Measurements from ENCODE around the gene PNRC2.
"Not testable (repeated sequence)": the region's sequence is repeated elsewhere in the genome, so short reads cannot be mapped to it uniquely, and the experiment has no call there.

PNRC2 gene

GRCh38 chr1:23957096-23957495, 2.5 kb upstream of the PNRC2 start:
- no peak for DNase-seq

DNA sequence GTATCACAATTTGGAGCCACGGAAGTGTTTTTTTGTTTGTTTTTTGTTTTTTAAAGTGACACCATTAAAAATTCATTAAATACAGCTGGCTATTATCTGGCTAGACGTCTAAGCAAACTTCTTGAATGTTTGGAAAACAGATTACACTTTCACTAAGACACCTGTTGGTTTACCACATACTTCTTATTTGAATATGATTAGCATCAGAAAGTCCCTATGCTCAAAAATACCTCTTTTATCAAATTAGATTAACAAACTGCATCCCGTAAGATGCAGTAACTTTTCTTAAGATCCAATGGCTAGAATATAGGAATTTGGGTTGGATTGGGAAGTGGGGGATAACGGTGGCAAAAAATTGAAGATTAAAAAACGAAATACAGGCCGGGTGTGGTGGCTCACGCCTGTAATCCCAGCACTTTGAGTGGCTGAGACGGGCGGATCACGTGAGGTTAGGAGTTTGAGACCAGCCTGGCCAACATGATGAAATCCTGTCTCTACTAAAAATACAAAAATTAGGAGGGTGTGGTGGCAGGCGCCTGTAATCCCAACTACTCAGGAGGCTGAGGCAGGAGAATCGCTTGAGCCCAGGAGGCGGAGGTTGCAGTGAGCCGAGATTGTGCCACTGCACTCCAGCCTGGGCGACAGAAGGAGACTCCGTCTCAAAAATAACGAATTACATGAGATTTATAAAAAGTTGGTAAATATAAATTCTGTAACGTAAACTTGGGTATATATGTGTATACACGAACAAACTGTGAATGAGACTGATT, 1.4 kb upstream of the PNRC2 start:
- DNase-seq: not testable (repeated sequence)

GRCh38 chr1:23958810-23959460, 693 bp upstream of the PNRC2 start:
- peak; percentile 88 for DNase-seq

DNA sequence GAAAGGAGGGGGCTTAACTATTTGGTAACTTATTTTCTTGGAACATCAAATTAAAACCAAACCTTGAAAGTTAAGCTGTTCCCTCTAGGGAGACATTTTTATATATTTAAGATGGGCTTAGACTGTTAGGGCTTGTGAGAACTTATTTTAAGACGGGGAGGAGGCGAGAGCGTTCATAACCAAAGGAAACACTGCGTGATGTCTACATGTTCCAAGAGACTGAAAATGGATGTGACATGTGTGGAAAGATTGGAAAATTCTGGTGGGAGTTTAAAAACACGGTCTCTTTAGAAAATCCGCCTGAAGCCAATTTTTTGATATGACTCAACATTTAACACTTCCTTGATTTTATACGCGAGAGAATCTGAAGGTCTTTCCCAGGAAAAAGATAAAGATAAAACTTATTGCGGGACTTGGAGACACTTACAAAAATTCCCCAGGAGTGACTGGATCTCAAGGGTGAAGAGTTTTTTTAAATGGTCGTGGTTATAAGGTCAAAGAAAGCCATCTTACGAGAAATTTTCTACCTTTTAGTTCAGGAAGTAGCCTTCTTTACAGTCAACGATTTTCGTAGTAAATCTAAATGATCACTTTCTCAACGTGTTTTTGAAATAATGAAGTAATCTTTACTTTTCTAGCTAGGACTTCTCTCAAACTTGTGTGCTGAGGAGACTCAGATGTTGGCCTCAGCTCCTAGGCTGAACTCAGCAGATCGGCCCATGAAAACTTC, 828 bp downstream of the PNRC2 start:
- no peak for DNase-seq

- DNase-seq: no peak
Measured at GRCh38 chr1:23963617-23964234, 4.1 kb downstream of the PNRC2 start.

- DNase-seq: no peak
Measured at GRCh38 chr1:23964235-23964668, 4.6 kb downstream of the PNRC2 start.

GRCh38 chr1:23964790-23965740, 5.4 kb downstream of the PNRC2 start:
- no peak for DNase-seq

- no peak for DNase-seq
Measured at GRCh38 chr1:23966973-23967493, 7.4 kb downstream of the PNRC2 start.

DNA sequence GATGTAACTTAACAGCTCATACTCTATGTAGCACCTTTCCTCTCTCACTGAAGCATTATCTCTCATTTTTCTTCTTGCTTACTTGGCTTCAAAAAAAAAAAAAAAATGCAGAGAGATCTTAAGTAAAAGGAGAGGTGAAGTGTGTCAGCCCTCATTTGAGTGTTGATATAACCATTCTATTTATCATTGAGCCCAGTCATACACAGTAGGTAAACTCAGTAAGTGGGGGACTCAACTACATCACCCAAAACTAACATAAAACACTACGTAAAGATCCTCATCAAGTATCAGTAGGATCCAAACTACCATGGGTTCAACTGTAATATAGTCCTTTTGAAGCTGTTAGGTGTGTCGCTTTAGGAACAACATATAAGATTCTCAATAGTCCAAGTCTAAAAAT, 8.2 kb downstream of the PNRC2 start:
- DNase-seq: no peak

DNA sequence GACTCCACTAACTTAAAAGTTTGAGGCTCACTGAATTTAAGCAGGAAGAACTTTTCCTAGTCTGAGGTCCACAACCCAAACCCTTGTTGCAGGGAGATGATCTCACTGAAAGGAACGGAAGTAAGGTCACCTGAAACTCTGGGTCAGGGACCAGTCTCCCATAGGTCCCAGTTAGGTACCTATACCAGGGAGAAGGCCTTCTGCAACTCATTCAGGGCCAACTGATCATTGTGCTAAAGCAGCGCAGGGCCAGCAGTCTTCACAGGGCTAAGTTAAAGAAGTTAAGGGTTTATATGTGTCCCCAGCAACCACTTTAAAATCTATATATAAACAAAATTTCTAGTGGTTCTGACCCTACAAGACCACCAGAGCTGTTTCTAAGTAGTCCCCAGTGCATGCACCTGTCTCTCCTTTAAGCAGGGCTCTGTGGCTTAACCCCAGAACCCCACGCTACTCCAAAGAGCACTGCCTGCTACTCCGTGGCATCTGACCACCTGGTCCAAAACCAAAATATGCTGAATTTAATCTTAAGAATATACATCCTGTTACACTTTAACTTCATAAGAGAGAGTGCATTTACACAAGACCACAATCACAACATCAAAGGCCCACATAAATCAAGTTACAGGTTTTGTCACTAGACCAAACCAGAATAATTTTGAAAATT, 17.7 kb downstream of the PNRC2 start:
- no peak for DNase-seq

GRCh38 chr1:23977854-23978191, 18.2 kb downstream of the PNRC2 start:
- no peak for DNase-seq

DNA sequence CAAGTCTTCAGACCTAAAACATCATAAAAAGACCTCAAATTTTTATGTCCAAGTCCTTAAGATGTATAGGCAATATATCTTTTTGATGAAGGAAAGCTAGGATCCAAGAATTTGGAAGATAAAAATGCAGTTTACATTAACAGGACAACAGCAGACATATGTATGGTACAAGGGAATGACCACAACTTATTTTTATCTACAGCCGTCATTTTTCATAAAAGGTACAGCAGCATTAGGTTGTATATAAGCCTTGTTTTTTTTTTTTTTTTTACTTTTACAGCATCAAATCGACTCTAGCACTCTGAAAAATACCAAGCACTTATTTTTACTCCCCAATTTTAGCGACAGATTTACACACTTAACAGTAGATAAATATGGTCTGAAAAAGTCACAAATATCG, 19.2 kb downstream of the PNRC2 start:
- no peak for DNase-seq

DNA sequence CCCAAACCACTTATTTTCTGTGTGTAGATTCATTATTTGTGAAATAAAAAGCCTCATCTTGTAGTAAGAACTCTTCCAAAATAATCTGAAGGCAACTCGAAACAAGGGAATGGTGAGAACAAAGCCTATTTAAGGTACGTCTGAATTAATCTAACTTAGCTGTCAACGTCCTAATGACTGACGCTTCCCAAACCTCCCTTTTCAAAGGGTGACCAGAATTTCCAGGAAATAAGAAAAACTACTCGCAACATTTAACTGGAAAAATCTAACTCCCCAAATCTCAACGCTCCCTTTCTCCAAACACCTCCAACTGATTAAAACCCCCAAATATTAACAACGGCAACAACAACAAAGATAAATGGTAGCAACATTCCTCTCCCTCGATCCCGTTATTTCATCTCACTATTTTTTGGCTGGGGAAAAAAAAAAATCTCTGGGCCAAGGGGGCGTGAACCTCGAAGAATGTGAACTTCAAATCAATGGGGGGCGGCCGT, 19.8 kb downstream of the PNRC2 start:
- DNase-seq: no peak

DNA sequence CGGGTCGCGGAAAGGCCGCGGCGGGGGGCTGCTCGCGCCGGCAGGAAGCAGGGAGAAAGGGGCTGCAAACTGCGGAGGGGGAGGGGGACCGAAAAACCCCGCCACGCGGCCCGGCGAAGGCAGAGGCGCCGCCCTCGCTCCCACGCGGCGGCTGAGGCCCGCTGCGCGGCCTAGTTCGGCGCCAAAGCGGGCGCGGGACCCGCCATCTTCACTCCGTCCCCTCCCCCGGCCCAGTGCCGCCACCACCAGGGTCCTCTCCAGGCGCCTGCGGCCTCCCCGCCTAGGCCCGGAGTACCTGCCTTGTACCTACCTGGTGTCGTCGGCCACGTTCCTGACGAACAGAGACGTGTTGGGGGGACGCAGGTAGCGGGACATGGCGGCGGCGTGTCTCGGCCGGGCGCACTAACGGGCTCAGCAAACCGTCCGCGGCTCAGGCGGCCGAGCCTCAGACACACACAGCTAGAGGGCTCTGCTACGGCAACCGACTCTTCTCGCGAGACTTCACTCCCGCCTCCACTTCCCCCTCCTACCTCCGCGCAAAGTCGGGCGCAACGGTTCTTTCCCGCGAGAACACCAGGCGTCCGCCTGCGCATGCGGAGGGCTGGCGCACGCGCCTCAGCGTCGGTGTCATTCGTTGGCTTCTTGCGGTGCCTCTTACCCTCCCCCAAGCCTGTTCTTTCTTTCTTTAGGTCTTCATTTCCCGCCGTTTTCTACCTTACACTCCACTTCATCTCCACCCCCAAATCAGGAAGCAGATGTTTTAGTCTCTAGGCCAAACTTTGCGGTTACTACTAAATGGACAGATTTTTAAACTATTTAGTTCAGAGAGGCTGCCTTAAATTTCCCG, 20.5 kb downstream of the PNRC2 start, which contains the start of gene SRSF10:
SRSF10 (minus strand) TSS at position 447 of the 847 bp plus-strand sequence; CDS start at position 375, 72 bp downstream.
- DNase-seq: peak; percentile 96

DNA sequence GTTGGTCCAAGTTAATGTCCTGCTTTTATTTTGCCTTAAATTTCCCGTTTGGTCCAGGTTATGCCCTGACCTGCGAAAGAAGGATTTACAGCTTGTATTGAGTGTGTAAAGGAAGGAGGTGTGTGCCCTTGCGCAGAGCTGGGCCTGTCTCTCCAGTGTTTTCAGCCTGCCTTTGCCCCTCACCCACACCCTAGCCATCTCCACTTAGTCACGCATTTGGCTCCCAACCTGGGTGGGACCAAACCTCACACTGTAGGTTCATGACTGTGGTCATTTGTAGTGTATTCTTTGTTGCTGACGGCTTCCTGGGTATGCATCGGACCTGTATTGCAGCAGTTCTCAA, 21.1 kb downstream of the PNRC2 start:
- no peak for DNase-seq

- no peak for DNase-seq
Measured at GRCh38 chr1:23984417-23985186, 25.0 kb downstream of the PNRC2 start.

DNA sequence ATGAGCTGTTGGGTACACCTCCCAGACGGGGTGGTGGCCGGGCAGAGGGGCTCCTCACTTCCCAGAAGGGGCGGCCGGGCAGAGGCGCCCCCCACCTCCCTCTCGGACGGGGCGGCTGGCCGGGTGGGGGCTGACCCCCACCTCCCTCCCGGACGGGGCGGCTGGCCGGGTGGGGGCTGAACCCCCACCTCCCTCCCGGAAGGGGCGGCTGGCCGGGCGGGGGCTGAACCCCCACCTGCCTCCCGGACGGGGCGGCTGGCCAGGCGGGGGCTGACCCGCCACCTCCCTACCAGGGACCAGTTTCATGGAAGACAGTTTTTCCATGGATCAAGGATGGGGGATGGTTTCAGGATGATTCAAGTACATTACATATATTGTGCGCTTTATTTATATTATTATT, 27.4 kb downstream of the PNRC2 start:
- not testable (repeated sequence) for DNase-seq

DNA sequence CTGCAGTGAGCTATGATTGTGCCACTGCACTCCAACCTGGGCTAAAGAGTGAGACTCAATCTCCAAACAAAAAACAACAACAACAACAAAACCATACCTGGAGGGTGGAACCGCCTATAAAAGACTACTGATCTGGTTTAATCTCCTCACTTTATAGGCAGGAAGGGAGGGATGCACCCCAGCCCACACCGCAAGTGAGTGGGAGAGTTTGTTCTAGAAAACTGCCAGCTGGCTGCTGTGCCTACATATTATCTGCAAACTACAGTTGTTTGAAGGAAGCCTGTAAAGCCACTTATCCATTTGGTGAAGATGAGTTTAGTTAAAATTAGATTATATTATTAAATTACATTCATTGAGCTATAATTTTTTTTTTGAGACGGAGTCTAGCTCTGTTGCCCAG, 29.6 kb downstream of the PNRC2 start:
- DNase-seq: no peak

GRCh38 chr1:23992011-23992410, 32.4 kb downstream of the PNRC2 start:
- DNase-seq: not testable (repeated sequence)

Data from NCI-H1048 (cell line).